Measurements from ENCODE around the gene GALNTL6.
"Not testable (repeated sequence)": the region's sequence is repeated elsewhere in the genome, so short reads cannot be mapped to it uniquely, and the experiment has no call there.

GALNTL6 gene

DNA sequence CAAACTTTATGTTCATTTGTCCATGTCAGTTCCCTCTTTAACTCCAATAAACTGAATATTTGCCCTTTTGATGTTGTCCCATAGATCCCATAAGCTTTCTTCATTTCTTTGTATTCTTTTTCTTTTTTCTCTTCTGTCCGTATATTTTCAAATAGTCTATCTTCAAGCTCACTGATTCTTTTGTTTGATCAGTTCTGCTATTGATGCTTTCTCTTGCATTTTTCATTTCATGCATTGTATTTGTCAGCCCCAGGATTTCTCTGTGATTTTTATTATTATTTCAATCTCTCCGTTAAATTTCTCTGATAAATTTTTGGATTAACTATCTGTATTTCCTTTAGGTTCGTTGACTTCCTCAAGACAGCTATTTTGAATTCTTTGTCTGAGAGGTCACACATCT is 1082.5 kb downstream of the GALNTL6 start:
- no peak for DNase-seq

DNA sequence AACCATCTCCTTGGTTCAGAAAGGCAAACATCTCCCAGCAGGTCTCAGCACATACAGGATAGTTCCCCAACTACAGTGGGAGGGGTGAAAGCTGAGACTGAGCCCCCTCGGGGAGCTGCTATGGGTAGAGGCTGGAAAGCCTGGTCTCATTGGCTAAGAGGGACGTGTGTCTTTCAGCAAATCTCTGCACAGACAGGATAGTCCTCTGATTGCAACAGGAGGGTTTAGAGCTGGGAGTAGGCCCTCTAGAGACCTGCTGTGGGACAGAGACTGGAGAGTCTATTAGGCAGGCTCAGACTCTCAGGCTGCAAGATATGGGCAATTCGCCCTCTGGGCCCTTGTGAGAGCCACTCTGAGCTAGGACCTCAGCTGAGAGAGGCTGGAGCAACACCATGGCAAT is 1083.8 kb downstream of the GALNTL6 start:
- DNase-seq = no peak

DNA sequence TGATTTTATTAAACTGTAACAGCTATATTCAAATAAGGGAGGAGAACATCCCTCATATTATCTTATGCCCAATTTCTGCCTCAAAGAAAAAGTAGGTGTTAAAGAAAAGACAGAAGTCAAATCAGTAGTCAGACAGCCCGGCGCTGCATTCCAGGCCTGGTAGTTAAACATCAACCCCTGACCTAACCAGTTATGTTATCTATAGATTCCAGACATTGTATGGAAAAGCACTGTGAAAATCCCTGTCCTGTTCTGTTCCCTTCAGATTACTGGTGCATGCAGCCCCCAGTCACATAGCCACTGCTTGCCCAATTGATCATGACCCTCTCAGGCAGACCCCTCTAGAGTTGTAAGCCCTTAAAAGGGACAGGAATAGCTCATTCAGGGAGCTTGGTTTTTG is 1085.5 kb downstream of the GALNTL6 start:
- DNase-seq = no peak

GRCh38 chr4:172899861-172900260 is 1086.7 kb downstream of the GALNTL6 start:
- DNase-seq = no peak

DNA sequence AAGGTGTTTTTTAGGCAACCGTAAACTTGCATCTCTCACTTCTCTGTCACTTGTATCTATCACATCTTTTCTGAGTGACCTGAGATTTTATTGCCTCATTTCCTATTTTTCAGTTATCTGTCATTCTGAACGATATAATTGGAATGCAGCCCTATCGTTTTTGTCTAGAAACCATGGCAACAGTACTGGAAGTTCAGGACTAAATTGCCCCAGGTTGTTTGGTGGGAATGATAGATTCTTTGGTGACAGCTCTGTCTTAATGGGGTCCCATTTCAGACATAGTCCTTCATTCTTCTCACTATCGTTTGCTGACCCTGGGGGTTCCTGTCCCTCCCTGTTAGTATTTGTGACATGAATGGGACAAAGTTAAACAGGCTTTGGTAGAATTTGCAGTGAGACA is 1087.7 kb downstream of the GALNTL6 start:
- DNase-seq = no peak

DNA sequence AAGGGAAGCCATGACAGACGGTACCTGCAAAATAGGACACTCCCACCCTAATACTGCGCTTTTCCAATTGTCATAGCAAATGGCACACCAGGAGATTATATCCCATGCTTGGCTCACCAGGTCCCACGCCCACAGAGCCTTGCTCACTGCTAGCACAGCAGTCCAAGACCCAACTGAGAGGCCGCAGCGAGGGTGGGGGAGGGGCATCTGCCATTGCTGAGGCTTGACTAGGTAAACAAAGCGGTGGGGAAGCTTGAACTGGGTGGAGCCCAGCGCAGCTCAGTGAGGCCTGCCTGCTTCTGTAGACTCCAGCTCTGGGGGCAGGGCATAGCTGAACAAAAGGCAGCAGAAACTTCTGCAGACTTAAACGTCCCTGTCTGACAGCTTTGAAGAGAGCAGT is 1099.3 kb downstream of the GALNTL6 start:
- not testable (repeated sequence) for DNase-seq

DNA sequence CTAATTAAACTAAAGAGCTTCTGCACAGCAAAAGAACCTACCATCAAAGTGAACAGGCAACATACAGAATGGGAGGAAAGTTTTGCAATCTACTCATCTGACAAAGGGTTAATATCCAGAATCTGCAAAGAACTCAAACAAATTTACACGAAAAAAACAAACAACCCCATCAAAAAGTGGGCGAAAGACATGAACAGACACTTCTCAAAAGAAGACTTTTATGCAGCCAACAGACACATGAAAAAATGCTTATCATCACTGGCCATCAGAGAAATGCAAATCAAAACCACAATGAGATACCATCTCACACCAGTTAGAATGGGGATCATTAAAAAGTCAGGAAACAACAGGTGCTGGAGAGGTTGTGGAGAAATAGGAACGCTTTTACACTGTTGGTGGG is 1104.2 kb downstream of the GALNTL6 start:
- not testable (repeated sequence) for DNase-seq

DNA sequence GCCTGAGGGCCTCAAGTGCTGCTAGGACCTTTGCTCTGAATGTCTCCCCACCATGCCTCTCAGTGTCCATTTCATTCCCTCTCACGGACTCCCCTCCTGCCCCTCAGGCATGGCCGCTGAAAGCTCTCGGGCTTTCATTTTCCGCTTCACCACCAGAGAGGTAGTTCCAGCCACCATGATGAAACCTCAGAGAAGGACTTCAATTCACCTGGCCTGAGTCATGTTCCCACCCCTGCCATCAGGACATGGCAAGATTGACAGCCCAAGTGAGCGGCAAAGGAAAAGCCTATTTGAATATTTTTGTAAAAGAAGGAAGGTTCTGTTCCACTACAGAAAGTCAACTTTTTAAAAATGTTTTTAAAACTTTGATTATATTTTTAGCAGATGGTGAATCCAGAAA is 1106.1 kb downstream of the GALNTL6 start:
- no peak for DNase-seq

DNA sequence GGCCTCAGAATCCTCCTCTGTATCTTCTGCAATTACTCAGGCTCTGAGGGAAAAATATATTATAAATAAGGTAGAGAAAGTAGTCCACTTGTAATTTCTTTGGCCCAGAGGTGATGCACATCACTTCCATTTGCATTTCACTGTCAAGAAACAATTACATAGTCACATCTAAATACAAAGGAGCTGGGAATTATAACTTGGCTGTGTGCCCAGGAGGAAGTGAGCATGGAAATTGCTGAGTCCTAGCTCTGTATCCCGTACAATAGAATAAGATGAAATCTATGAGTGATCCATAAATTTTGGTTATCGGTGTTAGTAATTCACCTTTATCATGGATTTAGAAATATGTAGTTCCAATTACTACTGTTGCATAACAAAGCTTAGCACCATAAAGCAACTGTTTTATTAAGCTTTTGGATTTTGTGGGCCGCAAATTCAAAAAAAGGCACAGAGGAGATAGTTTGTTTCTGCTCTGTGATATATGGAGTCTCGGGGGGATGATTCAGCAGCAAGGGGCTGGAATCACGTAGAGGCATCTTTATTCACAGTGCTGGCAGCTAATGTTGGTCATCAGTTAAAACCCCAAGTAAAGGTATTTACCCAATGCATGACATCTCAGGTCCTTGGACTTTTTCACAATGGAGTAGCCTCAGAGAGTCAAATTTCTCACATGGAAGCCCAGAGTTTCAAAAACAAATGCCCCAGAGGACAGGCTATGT is 1114.1 kb downstream of the GALNTL6 start:
- no peak for DNase-seq

DNA sequence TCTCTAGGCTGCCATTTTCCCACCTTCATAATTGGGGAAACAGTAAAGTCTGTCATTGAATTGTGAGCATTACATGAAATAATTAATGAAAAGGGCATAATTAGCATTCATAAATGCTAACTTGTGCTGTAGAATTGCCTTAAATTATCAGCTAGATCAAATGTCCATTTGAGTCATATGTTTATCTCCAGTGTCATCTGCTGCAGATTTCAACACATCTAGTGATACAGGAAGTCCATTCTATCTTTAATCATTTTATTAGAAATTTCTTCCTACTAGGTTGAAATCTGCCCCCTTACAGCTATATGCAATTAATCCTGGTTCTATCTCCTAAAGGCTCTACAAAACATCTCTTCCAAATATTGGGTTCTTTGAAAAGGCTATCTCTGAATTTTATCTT is 1115.1 kb downstream of the GALNTL6 start:
- no peak for DNase-seq

- no peak for DNase-seq
These were observed 1125.0 kb downstream of the GALNTL6 start for GRCh38 chr4:172938072-172938829.

DNA sequence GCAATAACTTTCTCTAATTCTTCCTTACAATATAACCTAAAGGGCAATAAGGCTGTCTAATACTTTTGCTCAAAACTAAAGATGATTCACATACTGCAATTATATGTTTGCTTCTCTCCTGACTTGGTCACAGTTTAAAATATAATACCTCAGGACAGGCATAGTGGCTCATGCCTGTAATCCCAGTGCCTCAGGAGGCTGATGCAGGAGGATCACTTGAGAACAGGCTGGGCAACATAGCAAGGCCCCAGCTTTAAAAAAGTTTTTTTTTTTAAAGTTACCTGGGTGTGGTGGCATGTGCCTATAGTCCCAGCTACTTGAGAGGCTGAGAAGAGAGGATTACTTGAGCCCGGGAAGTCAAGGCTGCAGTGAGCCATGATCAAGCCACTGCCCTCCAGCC is 1125.7 kb downstream of the GALNTL6 start:
- no peak for DNase-seq

- DNase-seq = no peak
These were observed 1129.6 kb downstream of the GALNTL6 start for GRCh38 chr4:172942840-172943239.

- no peak for DNase-seq
These were observed 1132.4 kb downstream of the GALNTL6 start for GRCh38 chr4:172945611-172946010.

DNA sequence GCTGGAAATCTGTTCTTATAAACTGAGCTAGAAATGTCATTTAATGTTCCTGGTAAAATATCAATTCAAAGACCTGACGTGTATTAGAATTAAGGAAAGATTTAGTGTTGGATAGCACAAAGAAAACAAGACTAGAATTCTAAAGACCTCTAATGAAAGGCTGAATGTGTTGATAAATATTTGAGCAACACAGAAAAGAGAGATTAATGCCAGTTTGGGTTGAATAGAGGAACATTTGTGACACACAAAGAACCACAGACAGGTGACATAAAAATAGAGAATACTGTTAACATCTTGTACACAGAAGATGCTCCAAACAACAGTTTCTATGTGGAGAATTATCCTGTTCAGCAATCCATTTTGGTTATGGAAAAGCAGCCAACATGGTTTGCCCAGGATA is 1133.3 kb downstream of the GALNTL6 start:
- no peak for DNase-seq

- no peak for DNase-seq
These were observed 1134.4 kb downstream of the GALNTL6 start for GRCh38 chr4:172947594-172947993.

DNA sequence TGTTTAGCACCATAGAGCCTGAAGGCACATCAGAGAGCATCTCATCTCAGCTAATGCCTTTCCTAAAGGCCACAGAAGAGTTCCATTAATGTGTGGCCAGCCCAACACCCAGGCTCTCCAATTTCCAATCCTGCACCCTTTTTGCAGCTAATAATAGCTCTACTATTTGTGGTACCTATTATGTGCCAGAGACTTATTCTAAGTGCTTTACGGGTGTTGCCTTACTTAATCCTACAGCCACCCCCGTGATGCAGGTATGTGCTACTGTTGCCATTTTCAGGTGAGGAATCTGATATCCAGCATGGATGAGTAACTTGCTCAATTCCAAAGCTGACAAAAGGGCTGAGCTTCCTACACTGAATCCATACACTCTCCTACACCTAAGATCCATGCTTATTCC is 1137.8 kb downstream of the GALNTL6 start:
- DNase-seq = no peak

DNA sequence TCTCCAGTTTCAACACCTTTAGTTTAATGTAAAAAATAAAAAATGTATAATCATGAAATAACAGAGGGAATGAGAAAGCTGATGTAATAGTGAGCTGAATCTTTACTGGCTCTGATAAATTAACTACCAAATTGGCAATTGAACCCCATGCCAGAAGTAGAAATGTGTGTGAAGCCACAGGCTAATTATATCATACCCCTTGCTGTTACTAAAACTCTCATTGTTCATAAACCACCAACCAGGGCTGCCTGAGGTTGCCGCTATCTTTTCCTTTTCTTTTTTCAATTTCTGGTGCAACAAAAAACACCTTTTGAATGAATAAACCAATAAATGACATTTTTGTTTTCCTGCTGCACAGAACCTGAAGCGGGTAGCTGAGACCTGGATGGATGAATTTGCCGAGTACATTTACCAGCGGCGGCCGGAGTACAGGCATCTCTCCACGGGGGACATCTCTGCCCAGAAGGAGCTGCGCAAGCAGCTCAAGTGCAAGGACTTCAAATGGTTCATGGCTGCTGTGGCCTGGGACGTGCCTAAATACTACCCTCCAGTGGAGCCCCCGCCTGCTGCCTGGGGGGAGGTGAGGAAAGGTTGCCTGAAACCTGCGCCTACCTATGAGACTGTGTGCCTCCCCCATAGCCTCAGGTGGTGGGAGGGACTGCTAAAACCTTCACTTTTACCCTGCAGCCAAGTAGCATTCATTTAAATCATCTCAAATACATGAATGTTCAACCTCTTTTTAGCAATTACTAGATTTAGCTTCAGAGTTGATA is 1138.7 kb downstream of the GALNTL6 start:
- no peak for DNase-seq

- DNase-seq = no peak
These were observed 1140.8 kb downstream of the GALNTL6 start for GRCh38 chr4:172953896-172954568.

GRCh38 chr4:172956340-172956739 is 1143.1 kb downstream of the GALNTL6 start:
- DNase-seq = not testable (repeated sequence)

GRCh38 chr4:172957216-172957615 is 1144.0 kb downstream of the GALNTL6 start:
- DNase-seq = no peak

DNA sequence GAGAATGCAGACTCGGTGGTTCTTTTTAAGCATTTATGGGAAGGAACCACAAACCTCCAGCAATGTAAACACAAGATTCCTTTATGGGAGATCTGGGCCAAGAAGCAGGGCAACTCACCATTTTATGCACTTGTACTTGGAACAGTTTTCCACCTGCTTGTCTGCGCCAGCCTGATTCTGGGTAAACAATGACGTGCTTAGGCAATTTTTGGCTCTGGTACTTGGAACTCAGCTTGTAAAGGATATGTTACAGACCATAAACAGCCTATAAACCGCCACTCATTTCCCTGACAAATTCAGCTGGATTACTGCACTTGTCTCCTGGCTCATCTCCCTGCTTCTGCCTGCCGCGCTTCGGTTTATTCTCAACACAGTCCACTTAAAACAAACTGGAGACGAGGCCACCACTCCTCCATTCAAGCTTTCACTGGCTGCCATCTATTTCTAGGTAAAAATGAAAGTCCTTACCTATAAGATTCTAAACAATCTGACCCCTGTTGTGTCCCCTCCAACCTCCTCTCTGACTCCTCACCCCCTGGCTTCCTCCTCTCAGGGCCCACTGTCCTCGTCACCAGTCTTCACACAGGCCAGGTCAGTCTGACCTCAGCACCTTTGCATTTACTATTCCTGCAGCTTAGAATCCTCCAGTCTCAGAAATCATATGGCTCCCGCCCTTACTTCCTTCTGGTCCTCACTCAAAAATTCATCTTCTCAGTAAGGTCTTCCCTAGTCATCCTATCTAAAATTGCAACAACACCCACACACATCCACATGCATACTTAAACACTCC is 1149.6 kb downstream of the GALNTL6 start:
- DNase-seq = no peak

All from Kasumi-1 (cell line).